Neural progenitor cell (in vitro differentiated cells): ENCODE results near the gene LMF1. TPM values are rescaled to one million over a fixed set of nuclear protein-coding genes. Genes with fewer than 3 reads are reported as not detected.
A peak's percentile ranks its signal among the peaks of the same experiment; 100 is the strongest.

Experiments
- DNase-seq: peaks from one replicate; pipeline ENCODE4 v3.0.0-alpha.2; 2016; ENCODE audit warnings: low spot score
- H2AFZ ChIP-seq: fragments of 200-600 bp; sonication (generic); replicated peaks from 2 replicates; pipeline ENCODE4 v1.6.1; 2016; ENCODE audit warnings: antibody characterized with exemption
- H3F3A ChIP-seq: fragments of 200-600 bp; sonication (generic); 2 replicates; pipeline ENCODE4 v1.6.1; 2016; ENCODE audit warnings: antibody characterized with exemption, low read depth
- H3K27ac ChIP-seq: fragments of 200-600 bp; sonication (generic); 2 replicates; pipeline ENCODE4 v1.5.1; 2016; ENCODE audit warnings: mild to moderate bottlenecking
- H3K27me3 ChIP-seq: fragments of 200-600 bp; sonication (generic); 2 replicates; pipeline ENCODE4 v1.6.1; 2016; ENCODE audit warnings: mild to moderate bottlenecking, moderate library complexity
- H3K36me3 ChIP-seq: fragments of 200-600 bp; sonication (generic); 2 replicates; pipeline ENCODE4 v1.5.1; 2016
- H3K4me1 ChIP-seq: fragments of 200-600 bp; sonication (generic); 2 replicates; pipeline ENCODE4 v1.6.1; 2016; ENCODE audit warnings: mixed run types
- H3K4me2 ChIP-seq: fragments of 200-600 bp; sonication (generic); 2 replicates; pipeline ENCODE4 v1.6.1; 2016
- H3K4me3 ChIP-seq: fragments of 200-600 bp; sonication (generic); 2 replicates; pipeline ENCODE4 v1.5.1; 2016
- H3K79me2 ChIP-seq: fragments of 200-600 bp; sonication (generic); 2 replicates; pipeline ENCODE4 v1.6.1; 2016; ENCODE audit warnings: low read depth
- H3K9ac ChIP-seq: fragments of 200-600 bp; sonication (generic); 2 replicates; pipeline ENCODE4 v1.6.1; 2016
- H3K9me3 ChIP-seq: fragments of 200-600 bp; sonication (generic); 2 replicates; pipeline ENCODE4 v1.5.1; 2016; ENCODE audit warnings: low read depth
- H4K20me1 ChIP-seq: fragments of 200-600 bp; sonication (generic); 2 replicates; pipeline ENCODE4 v1.6.1; 2016; ENCODE audit warnings: low read depth
- H3K27ac Mint-ChIP-seq: 3 replicates; pipeline ENCODE4 v1.8.0; 2021; ENCODE audit warnings: mixed read lengths
- H3K27me3 Mint-ChIP-seq: 2 replicates; pipeline ENCODE4 v1.8.0; 2022; ENCODE audit warnings: low read depth, mild to moderate bottlenecking, inconsistent platforms, moderate library complexity, mixed read lengths; ENCODE audit not compliant: insufficient read depth
- H3K36me3 Mint-ChIP-seq: 3 replicates; pipeline ENCODE4 v1.8.0; 2021; ENCODE audit warnings: mixed read lengths
- H3K4me1 Mint-ChIP-seq: 3 replicates; pipeline ENCODE4 v1.8.0; 2021; ENCODE audit warnings: mixed read lengths
- H3K4me3 Mint-ChIP-seq: 3 replicates; pipeline ENCODE4 v1.8.0; 2021; ENCODE audit warnings: mild to moderate bottlenecking, moderate library complexity, mixed read lengths
- H3K9me3 Mint-ChIP-seq: 3 replicates; pipeline ENCODE4 v1.8.0; 2020; ENCODE audit warnings: mixed read lengths
- EZH2 ChIP-seq: fragments of 200-600 bp; sonication (generic); IDR thresholded peaks from 2 replicates; pipeline ENCODE4 v1.6.1; 2017; ENCODE audit warnings: antibody characterized with exemption, mild to moderate bottlenecking, moderate library complexity
- EZH2phosphoT487 ChIP-seq: fragments of 200-600 bp; sonication (generic); IDR thresholded peaks from 2 replicates; pipeline ENCODE4 v1.6.1; 2017; ENCODE audit warnings: antibody characterized with exemption
- total RNA-seq: library from RNA; depleted of rRNA; stranded (reverse); fragments of >200 nt; gene quantifications from 2 replicates; pipeline ENCODE4 v1.2.3, GENCODE V29; 2015; ENCODE audit warnings: low replicate concordance
- TF ChIP-seq, protein P1 (sequence below): fragments of 200-600 bp; sonication (generic); IDR thresholded peaks from 2 replicates; pipeline ENCODE4 v1.5.1; 2017; ENCODE audit warnings: antibody characterized with exemption, mild to moderate bottlenecking

Gene LMF1
- total RNA-seq, 1 donor from 2014 or later, result 3.4 TPM

DNA sequence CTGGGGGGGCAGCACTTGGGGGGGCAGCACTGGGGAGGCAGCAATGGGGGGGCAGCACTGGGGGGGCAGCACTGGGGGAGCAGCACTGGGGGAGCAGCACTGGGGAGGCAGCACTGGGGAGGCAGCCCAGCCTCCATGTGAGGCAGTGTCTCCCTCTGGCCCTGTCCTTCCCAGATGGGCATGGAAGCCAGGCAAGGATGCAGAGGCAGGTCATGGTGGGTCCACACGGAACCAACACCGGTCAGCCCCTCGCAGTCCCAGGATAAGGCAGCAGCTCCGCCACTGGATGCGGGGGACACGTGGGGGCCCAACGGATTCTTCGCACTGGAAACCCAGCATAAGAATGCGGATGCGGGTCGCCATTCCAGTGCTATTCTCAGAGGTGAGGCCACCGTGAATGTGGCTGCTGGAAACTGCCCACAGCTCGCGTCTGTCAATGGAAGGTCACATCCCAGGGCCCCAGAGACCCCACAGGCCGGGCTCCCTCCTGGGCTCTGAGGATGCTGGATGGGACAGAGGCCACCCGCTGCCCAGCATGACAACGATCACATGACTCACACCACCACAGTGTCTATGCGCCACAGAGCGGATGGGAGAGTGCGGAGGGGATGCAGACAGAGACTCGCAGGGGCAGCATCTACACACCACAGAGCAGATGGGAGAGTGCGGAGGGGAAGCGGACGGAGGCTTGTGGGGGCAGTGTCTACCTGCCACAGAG is 59.0 kb downstream of the LMF1 start:
- H3K4me1 Mint-ChIP-seq, result peaks cover 4% of the 10 kb centered on the region

DNA sequence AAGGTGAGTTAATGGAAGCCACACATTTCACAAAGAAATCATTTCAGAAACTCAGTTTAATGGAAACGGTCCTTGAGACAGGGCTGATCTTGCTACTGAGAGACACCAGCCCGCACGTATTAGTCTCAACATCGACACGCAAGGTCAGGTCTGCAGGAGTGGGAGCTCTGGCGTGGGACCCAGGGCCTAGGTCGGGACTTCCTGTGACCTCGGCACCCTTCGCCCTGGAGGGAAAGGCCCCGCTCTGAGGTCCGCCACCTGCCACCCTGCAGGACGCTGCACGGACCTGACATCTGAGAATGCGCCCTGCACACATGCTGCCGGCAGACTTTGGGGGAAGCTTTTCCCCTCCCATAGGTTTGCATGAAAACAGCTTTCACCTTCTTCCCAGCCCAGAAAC is 59.7 kb downstream of the LMF1 start:
- H3K9me3 ChIP-seq, result no peaks in the 10 kb centered on the region
- no peaks in the 10 kb centered on the region for H3K4me1 ChIP-seq
- H2AFZ ChIP-seq, result no peak overlapping the region
- peaks cover 2% of the 10 kb centered on the region for H4K20me1 ChIP-seq
- peaks cover 28% of the 10 kb centered on the region for H3K36me3 Mint-ChIP-seq
- H3K36me3 ChIP-seq, result no peaks in the 10 kb centered on the region
- H3K9ac ChIP-seq, result no peak overlapping the region
- no peak for TF ChIP-seq EZH2phosphoT487
- no peak for DNase-seq
- no peak overlapping the region for H3K27ac ChIP-seq
- peaks cover 9% of the 10 kb centered on the region for H3K9me3 Mint-ChIP-seq
- H3K4me3 ChIP-seq, result no peak overlapping the region
- no peak overlapping the region for H3K27ac Mint-ChIP-seq
- H3K27me3 ChIP-seq, result no peaks in the 10 kb centered on the region
- no peaks in the 10 kb centered on the region for H3F3A ChIP-seq
- H3K4me1 Mint-ChIP-seq, result peaks cover 4% of the 10 kb centered on the region
- H3K79me2 ChIP-seq, result no peaks in the 10 kb centered on the region
- H3K4me2 ChIP-seq, result no peak overlapping the region
- no peak overlapping the region for H3K4me3 Mint-ChIP-seq
- H3K27me3 Mint-ChIP-seq, result peaks cover 3% of the 10 kb centered on the region

More for the DNA sequence above, 59.0 kb downstream of the LMF1 start:
- Histone ChIP-seq H2AFZ (no peak overlapping the region), H3K9me3 (no peaks in the 10 kb centered on the region), H3K4me3 (no peak overlapping the region), H3K79me2 (no peaks in the 10 kb centered on the region), H4K20me1 (peaks cover 2% of the 10 kb centered on the region), H3F3A (no peaks in the 10 kb centered on the region), H3K4me1 (no peaks in the 10 kb centered on the region), H3K9ac (no peak overlapping the region), H3K27me3 (no peaks in the 10 kb centered on the region), H3K4me2 (no peak overlapping the region), H3K36me3 (no peaks in the 10 kb centered on the region), H3K27ac (no peak overlapping the region)
- TF ChIP-seq, protein P1, sequence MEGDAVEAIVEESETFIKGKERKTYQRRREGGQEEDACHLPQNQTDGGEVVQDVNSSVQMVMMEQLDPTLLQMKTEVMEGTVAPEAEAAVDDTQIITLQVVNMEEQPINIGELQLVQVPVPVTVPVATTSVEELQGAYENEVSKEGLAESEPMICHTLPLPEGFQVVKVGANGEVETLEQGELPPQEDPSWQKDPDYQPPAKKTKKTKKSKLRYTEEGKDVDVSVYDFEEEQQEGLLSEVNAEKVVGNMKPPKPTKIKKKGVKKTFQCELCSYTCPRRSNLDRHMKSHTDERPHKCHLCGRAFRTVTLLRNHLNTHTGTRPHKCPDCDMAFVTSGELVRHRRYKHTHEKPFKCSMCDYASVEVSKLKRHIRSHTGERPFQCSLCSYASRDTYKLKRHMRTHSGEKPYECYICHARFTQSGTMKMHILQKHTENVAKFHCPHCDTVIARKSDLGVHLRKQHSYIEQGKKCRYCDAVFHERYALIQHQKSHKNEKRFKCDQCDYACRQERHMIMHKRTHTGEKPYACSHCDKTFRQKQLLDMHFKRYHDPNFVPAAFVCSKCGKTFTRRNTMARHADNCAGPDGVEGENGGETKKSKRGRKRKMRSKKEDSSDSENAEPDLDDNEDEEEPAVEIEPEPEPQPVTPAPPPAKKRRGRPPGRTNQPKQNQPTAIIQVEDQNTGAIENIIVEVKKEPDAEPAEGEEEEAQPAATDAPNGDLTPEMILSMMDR, result no peak
- TF ChIP-seq EZH2 (no peak), EZH2phosphoT487 (no peak)
- Mint-ChIP-seq H3K9me3 (peaks cover 2% of the 10 kb centered on the region), H3K27me3 (peaks cover 3% of the 10 kb centered on the region), H3K4me3 (no peak overlapping the region), H3K27ac (no peak overlapping the region), H3K36me3 (peaks cover 23% of the 10 kb centered on the region)
- no peak for DNase-seq

DNA sequence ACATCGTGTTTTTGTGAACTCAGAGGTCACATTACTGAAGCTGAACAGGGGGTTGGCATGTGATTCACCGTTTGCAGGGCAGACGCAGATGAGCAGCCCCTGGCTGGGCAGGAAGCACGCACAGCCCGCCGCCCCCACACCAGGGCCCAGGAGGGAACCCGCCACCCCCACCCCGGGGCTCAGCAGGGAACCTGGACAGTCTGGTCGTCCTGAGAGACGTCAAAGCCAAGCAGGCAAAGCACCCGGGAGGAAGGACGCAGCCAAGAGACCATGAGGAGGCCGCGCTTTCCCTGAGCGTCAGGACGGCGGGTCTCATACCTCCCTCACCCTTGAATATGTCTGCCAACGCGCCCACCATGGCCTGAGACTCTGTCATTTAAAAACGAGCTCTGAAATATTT is 60.6 kb downstream of the LMF1 start:
- Histone ChIP-seq H3F3A (no peaks in the 10 kb centered on the region), H4K20me1 (peaks cover 2% of the 10 kb centered on the region), H3K4me2 (no peak overlapping the region), H3K27me3 (no peaks in the 10 kb centered on the region), H3K36me3 (no peaks in the 10 kb centered on the region), H3K4me3 (no peak overlapping the region), H3K9ac (no peak overlapping the region), H3K9me3 (no peaks in the 10 kb centered on the region), H2AFZ (no peak overlapping the region), H3K27ac (no peak overlapping the region), H3K4me1 (no peaks in the 10 kb centered on the region), H3K79me2 (no peaks in the 10 kb centered on the region)
- H3K27me3 Mint-ChIP-seq, result peaks cover 3% of the 10 kb centered on the region
- H3K36me3 Mint-ChIP-seq, result peaks cover 37% of the 10 kb centered on the region
- no peak overlapping the region for H3K27ac Mint-ChIP-seq
- H3K4me1 Mint-ChIP-seq, result peaks cover 5% of the 10 kb centered on the region
- TF ChIP-seq, protein P1, result no peak
- TF ChIP-seq EZH2phosphoT487 (no peak), EZH2 (no peak)
- no peak for DNase-seq
- H3K4me3 Mint-ChIP-seq, result no peak overlapping the region
- peaks cover 16% of the 10 kb centered on the region for H3K9me3 Mint-ChIP-seq

DNA sequence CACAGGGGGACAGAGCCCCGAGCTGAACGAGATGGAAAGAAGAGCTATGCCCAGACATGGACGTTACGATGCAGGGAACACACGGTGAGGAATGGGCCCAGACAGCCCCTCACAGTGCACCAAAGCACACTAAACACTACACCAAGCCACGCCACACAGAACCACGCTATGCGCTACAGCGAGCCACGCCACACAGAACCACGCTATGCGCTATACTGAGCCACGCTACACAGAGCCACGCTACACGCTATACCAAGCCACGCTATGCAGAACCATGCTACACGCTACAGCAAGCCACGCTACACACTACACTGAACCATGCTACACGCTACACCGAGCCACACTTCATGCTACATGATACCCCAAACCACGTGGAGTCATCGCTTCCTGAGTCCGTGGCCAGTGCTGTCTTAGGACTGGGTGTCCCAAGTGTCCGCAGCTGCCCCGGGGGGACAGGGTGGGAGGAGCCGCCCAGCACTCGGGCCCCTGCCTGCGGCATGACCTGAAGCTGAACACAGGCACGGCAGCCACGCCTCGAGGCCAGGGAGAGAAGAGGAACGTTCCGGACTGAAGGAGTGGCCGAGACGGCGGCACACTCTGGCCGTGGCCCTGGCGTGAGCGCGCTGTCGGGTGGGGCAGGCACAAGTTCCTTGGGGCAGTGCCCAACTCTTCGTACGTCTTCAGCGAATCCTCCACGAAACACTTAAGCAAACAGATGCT is 61.3 kb downstream of the LMF1 start:
- peaks cover 18% of the 10 kb centered on the region for H3K9me3 Mint-ChIP-seq
- peak overlapping the region; percentile 37 for H3K27ac Mint-ChIP-seq
- Histone ChIP-seq H3K9me3 (no peaks in the 10 kb centered on the region), H3K27me3 (no peaks in the 10 kb centered on the region), H3K4me3 (no peak overlapping the region), H3K27ac (no peak overlapping the region), H2AFZ (no peak overlapping the region), H3K36me3 (no peaks in the 10 kb centered on the region), H3K9ac (no peak overlapping the region), H3K4me2 (no peak overlapping the region), H4K20me1 (peaks cover 2% of the 10 kb centered on the region), H3F3A (no peaks in the 10 kb centered on the region), H3K4me1 (no peaks in the 10 kb centered on the region), H3K79me2 (no peaks in the 10 kb centered on the region)
- H3K4me1 Mint-ChIP-seq, result peaks cover 7% of the 10 kb centered on the region
- peak overlapping the region; percentile 27 for H3K4me3 Mint-ChIP-seq
- no peak for TF ChIP-seq EZH2phosphoT487
- TF ChIP-seq EZH2, result no peak
- TF ChIP-seq, protein P1, result no peak
- peaks cover 3% of the 10 kb centered on the region for H3K27me3 Mint-ChIP-seq
- H3K36me3 Mint-ChIP-seq, result peaks cover 38% of the 10 kb centered on the region
- DNase-seq, result no peak
